Upper lobe of left lung (tissue), 6 donors: ENCODE data around the gene SLC9A5. TPM values are rescaled to one million over a fixed set of nuclear protein-coding genes. Genes with fewer than 3 reads are reported as not detected.
A peak's percentile ranks its signal among the peaks of the same experiment; 100 is the strongest.

Experiments
- ATAC-seq, 2 donors: fragments of 200-7000 bp; cut with Tn5 transposase; one replicate each; pipeline ENCODE4 v1.9.1; 2022; ENCODE audit warnings: mild to moderate bottlenecking in 2 of 2, moderate library complexity in 2 of 2; ENCODE audit not compliant: low FRiP score in 2 of 2
- DNase-seq, 2 donors: peaks; one replicate each; pipeline ENCODE4 v3.0.0-alpha.2; 2019 to 2020
- H3K27ac ChIP-seq, 4 donors: fragments of 200-600 bp; sonication (generic); one replicate each; pipeline ENCODE4 v1.5.1; 2016 to 2019
- H3K27me3 ChIP-seq, 4 donors: fragments of 200-600 bp; sonication (generic); one replicate each; pipeline ENCODE4 v1.5.1; 2017 to 2019
- H3K36me3 ChIP-seq, 4 donors: fragments of 200-600 bp; sonication (generic); one replicate each; pipeline ENCODE4 v1.5.1; 2016 to 2019
- H3K4me1 ChIP-seq, 4 donors: fragments of 200-600 bp; sonication (generic); one replicate each; pipeline ENCODE4 v1.5.1; 2018 to 2019
- H3K4me3 ChIP-seq, 4 donors: fragments of 200-600 bp; sonication (generic); one replicate each; pipeline ENCODE4 v1.5.1; 2017 to 2019; ENCODE audit warnings: mild to moderate bottlenecking in 2 of 4, moderate library complexity in 1 of 4
- H3K9me3 ChIP-seq, 4 donors: fragments of 200-600 bp; sonication (generic); one replicate each; pipeline ENCODE4 v1.5.1; 2018 to 2019
- EP300 ChIP-seq, 4 donors: sonication (generic); formaldehyde crosslinking; IDR thresholded peaks; one replicate each; pipeline ENCODE4 v1.5.1; 2017; ENCODE audit warnings: antibody characterized with exemption in 4 of 4, control low read depth in 2 of 4
- POLR2A ChIP-seq, 4 donors: fragments of 450-650 bp; IDR thresholded peaks; one replicate each; pipeline ENCODE4 v1.5.1; 2016 to 2017; ENCODE audit warnings: antibody characterized with exemption in 4 of 4, mild to moderate bottlenecking in 2 of 4
- POLR2AphosphoS5 ChIP-seq, 2 donors: sonication (generic); formaldehyde crosslinking; IDR thresholded peaks; one replicate each; pipeline ENCODE4 v1.5.1; 2017; ENCODE audit warnings: antibody characterized with exemption in 2 of 2
- WGBS, 2 donors: methylation state at CpG; one replicate each; pipeline ENCODE4 v1.1.5; 2017 to 2018; 5-methylcytosine and 5-hydroxymethylcytosine counted together
- total RNA-seq, 6 donors: library from RNA; depleted of rRNA in 4 of 6; stranded (reverse); fragments of >200 nt in 4 of 6; gene quantifications; one replicate each; pipeline versions ENCODE4 v1.1.0 to v1.2.1, GENCODE V29; 2016 to 2021
- TF ChIP-seq, protein P1 (sequence below), 6 experiments: fragments of 450-650 bp in 4 of 6; fragments of 200-600 bp in 2 of 6; sonication (generic) in 2 of 6; IDR thresholded peaks; one replicate each; pipeline ENCODE4 v1.5.1; 2016 to 2019; ENCODE audit warnings: antibody characterized with exemption in 6 of 6
- donor health status: DM: no; HTN: no; CAD: no; lungs with moderate emphysema.
- donor health status: DM: no; HTN: yes; CAD: no; lungs with severe emphysema.

SLC9A5 gene
- total RNA-seq, 6 donors from 2014 or later = 0.76 to 28.3 (median 4.1) TPM

DNA sequence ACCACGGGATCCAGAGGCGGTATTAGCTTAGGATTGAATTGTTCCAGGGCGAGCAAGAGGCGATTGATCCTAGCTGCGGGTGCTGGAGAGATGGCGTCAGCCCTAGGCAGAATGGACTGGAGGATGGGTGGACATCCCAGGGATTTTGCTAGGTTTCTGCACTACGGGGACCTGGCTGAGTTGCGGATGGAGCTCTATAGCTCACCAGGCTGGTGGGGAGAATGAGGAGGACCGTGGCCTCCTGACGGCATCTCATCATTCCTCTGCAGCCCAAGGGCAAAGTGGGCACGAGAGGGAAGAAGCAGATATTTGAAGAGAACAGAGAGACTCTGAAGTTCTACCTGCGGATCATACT lies 21.2 kb upstream of the SLC9A5 start:
- DNase-seq = no peak
- Histone ChIP-seq H3K27ac (peak overlapping the region; percentile 81 to 91 (median 88)), H3K9me3 (no peaks in the 10 kb centered on the region), H3K27me3 (no peaks in the 10 kb centered on the region), H3K36me3 (peaks cover 36 to 46% (median 42%) of the 10 kb centered on the region in 4 donors), H3K4me3 (peak overlapping the region; percentile 78 to 99 (median 90)), H3K4me1 (peaks cover 17 to 40% (median 29%) of the 10 kb centered on the region in 4 donors)
- TF ChIP-seq POLR2A (IDR thresholded peaks at IDR 0.05) (no peak), EP300 (IDR thresholded peaks at IDR 0.05) (no peak)
- TF ChIP-seq, protein P1, sequence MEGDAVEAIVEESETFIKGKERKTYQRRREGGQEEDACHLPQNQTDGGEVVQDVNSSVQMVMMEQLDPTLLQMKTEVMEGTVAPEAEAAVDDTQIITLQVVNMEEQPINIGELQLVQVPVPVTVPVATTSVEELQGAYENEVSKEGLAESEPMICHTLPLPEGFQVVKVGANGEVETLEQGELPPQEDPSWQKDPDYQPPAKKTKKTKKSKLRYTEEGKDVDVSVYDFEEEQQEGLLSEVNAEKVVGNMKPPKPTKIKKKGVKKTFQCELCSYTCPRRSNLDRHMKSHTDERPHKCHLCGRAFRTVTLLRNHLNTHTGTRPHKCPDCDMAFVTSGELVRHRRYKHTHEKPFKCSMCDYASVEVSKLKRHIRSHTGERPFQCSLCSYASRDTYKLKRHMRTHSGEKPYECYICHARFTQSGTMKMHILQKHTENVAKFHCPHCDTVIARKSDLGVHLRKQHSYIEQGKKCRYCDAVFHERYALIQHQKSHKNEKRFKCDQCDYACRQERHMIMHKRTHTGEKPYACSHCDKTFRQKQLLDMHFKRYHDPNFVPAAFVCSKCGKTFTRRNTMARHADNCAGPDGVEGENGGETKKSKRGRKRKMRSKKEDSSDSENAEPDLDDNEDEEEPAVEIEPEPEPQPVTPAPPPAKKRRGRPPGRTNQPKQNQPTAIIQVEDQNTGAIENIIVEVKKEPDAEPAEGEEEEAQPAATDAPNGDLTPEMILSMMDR (IDR thresholded peaks at IDR 0.05) = no peak
- ATAC-seq = no peak
- 10 to 12% methylated on average over 11 to 12 of the region's 12 CpGs for WGBS, 2 donors

GRCh38 chr16:67228034-67228785 lies 20.6 kb upstream of the SLC9A5 start:
- 80 to 88% methylated on average over 7 to 9 of the region's 9 CpGs for WGBS, 2 donors
- peaks cover 38 to 53% (median 49%) of the 10 kb centered on the region in 4 donors for H3K36me3 ChIP-seq
- no peaks in the 10 kb centered on the region for H3K9me3 ChIP-seq
- H3K27me3 ChIP-seq = no peaks in the 10 kb centered on the region
- peak overlapping the region in 3 of 4 donors; percentile 86 to 99 (median 93) for H3K4me3 ChIP-seq
- no peak for TF ChIP-seq POLR2AphosphoS5 (IDR thresholded peaks at IDR 0.05)
- TF ChIP-seq EP300 (IDR thresholded peaks at IDR 0.05) = no peak
- no peak for TF ChIP-seq POLR2A (IDR thresholded peaks at IDR 0.05)
- TF ChIP-seq, protein P1 (IDR thresholded peaks at IDR 0.05) = no peak
- H3K4me1 ChIP-seq = peaks cover 17 to 40% (median 27%) of the 10 kb centered on the region in 4 donors
- ATAC-seq (no peak), DNase-seq (no peak)
- no peak overlapping the region for H3K27ac ChIP-seq

DNA sequence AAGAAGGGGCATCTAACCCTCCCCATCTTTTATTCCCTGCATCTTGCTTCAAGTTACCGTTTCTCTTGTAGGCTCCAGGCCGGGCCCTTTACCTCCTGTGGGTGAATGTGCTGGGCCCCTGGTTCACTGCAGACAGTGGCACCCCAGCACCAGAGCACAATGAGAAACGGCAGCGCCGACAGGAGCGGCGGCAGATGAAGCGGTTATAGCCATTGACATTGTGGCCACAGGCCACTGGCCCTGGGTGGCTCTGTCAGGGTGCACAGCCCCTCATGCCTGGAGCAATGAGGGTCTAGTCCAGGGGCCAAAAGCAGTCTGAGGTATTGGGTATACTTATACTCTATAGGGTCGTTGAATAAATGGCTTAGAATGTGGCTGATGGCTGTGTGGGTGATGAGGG lies 19.9 kb upstream of the SLC9A5 start:
- H3K27me3 ChIP-seq = no peaks in the 10 kb centered on the region
- H3K36me3 ChIP-seq = peaks cover 45 to 60% (median 56%) of the 10 kb centered on the region in 4 donors
- H3K9me3 ChIP-seq = no peaks in the 10 kb centered on the region
- 68 to 81% methylated on average over 3 to 9 of the region's 9 CpGs for WGBS, 2 donors
- no peak for ATAC-seq
- no peak overlapping the region for H3K27ac ChIP-seq
- H3K4me1 ChIP-seq = peaks cover 17 to 35% (median 23%) of the 10 kb centered on the region in 4 donors
- TF ChIP-seq, protein P1 (IDR thresholded peaks at IDR 0.05) = no peak
- TF ChIP-seq POLR2AphosphoS5 (IDR thresholded peaks at IDR 0.05) = no peak
- DNase-seq = no peak
- no peak overlapping the region for H3K4me3 ChIP-seq

DNA sequence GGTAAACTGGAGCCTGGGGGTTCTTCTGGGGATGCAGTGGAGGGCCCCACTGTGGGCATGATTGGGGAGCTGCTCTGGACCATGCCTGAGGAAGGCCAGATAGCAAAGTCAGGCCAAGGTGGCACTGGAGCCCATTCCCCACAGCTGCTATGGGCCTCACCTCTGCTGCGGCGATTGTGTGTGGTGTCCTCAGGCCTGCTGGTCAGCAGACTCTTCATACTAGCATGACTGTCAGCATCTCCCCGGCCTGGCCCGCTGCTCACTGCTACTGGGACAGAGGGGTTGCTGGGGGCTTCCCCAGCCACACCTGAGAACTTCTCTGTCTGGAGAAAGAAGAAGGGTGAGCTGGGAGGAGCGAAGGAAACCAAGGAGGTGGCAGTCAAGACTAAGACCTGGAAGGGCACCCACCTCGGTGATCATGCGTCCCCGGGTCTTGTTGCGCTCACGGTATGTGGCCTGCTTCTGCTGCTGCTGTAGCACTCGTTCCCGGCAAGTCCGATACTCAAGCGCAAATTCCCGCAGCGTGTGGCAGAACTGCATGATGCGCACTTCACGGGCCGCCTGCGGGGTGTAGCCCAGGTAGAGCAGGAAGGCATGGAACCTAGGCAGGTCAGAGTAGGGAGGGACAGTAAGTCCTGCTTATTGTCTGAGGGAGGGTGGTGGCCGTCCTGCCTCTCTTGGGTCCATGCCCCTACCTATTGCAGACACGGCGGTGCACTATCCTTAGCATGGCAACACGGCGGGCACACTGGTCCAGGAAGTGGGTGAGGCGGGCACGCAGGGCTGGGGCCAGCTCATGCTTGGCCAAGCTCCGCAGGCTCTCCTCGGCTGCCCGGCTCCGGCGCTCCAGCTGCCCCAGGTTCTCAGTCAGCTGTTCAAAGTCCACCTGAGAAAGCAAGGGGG lies 18.6 kb upstream of the SLC9A5 start:
- no peak overlapping the region for H3K4me3 ChIP-seq
- DNase-seq = peak in 1 of 2 donors; percentile 77
- H3K4me1 ChIP-seq = peaks cover 17 to 27% (median 17%) of the 10 kb centered on the region in 4 donors
- 93% methylated on average over 23 to 27 of the region's 32 CpGs for WGBS, 2 donors
- ATAC-seq = no peak
- TF ChIP-seq POLR2A (IDR thresholded peaks at IDR 0.05) (no peak), EP300 (IDR thresholded peaks at IDR 0.05) (no peak), POLR2AphosphoS5 (IDR thresholded peaks at IDR 0.05) (no peak)
- TF ChIP-seq, protein P1 (IDR thresholded peaks at IDR 0.05) = no peak
- peaks cover 57 to 72% (median 68%) of the 10 kb centered on the region in 4 donors for H3K36me3 ChIP-seq
- H3K27ac ChIP-seq = no peak overlapping the region
- no peaks in the 10 kb centered on the region for H3K27me3 ChIP-seq
- H3K9me3 ChIP-seq = no peaks in the 10 kb centered on the region
